GM21423 (cell line): ENCODE measurements around the gene AK5.

ENCODE experiments used
- ATAC-seq: cut with Tn5 transposase; IDR thresholded peaks from one replicate; pipeline ENCODE4 v1.9.1; 2021; ENCODE audit warnings: mild to moderate bottlenecking, moderate library complexity; ENCODE audit not compliant: unreplicated experiment

The AK5 gene

DNA sequence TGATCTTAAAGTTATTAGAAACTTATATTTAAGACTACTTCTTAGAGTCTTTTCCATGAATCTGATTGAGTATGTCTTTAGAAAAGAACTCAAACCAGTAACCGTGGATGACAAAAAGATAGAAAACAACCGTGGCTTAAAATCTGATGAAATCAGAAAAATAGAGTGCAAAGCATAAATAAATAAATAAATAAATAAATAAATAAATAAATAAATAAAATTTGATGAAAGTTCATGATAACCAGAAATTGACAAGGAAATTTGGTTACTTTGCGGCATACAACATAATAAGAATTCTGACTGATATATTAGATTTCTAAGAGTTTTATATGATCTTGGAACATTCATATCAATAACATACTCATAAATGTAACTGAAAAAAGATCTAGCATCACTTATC is 152.1 kb downstream of the AK5 start:
- ATAC-seq, result no peak

DNA sequence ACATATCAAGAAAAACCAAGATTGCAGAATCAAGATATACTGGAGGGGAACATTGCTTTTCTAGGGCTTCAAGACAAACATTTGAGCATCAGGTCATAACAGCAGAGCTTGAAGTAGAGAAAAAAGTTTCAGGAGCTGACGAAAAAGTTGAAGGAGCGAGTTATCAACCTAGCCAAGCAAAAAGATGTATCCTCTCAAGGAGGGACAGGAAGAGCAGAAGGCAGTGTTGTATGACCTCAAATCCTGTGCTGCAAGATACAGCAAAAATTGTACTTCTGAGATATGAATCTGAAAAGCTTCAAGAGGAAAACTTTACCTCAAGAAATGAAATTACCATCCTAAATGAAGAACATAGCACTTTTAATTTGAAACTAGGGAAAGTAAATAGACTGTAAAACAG is 153.1 kb downstream of the AK5 start:
- ATAC-seq, result no peak

DNA sequence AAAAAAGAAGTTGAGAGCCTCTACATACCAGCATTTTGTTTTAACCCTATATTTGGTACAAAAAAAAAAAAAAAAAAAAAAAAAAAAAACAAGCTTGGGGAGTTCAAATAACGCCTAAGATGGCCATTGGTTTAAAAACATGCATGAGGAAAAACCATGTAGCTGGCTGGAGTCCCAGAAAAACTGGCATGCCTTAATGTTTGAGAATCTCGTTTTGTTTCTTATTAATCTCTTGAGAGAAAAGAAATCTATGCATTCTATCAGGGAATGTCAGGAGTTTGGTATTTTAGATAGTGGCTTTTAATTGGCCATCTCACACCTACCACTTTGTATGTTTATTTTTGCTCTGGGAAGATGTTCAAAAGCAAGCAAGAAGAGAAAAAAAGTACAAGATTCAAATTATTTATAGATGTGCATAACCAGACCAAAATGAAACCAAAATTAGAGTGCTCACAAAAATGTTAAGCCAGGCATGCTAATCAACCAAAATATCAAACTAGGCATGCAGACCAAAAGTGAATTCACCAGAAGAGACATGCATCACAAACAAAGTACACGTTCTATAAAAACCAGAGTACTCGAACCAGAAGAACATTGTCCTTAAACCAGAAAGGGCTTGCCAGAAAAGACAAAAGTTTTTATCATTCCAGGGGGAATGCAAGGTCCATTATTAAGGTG is 156.6 kb downstream of the AK5 start:
- no peak for ATAC-seq

GRCh38 chr1:77446841-77447555 is 165.2 kb downstream of the AK5 start:
- no peak for ATAC-seq

GRCh38 chr1:77447669-77448068 is 165.8 kb downstream of the AK5 start:
- ATAC-seq, result no peak

GRCh38 chr1:77459881-77460280 is 178.1 kb downstream of the AK5 start:
- no peak for ATAC-seq

- ATAC-seq, result no peak
Measured at GRCh38 chr1:77461691-77462090, 179.9 kb downstream of the AK5 start.

- no peak for ATAC-seq
Measured at GRCh38 chr1:77463216-77463615, 181.4 kb downstream of the AK5 start.

- no peak for ATAC-seq
Measured at GRCh38 chr1:77465139-77465538, 183.3 kb downstream of the AK5 start.

- ATAC-seq, result no peak
Measured at GRCh38 chr1:77465922-77466321, 184.1 kb downstream of the AK5 start.

- ATAC-seq, result no peak
Measured at GRCh38 chr1:77467021-77467595, 185.3 kb downstream of the AK5 start.

GRCh38 chr1:77467741-77468140 is 185.9 kb downstream of the AK5 start:
- no peak for ATAC-seq

DNA sequence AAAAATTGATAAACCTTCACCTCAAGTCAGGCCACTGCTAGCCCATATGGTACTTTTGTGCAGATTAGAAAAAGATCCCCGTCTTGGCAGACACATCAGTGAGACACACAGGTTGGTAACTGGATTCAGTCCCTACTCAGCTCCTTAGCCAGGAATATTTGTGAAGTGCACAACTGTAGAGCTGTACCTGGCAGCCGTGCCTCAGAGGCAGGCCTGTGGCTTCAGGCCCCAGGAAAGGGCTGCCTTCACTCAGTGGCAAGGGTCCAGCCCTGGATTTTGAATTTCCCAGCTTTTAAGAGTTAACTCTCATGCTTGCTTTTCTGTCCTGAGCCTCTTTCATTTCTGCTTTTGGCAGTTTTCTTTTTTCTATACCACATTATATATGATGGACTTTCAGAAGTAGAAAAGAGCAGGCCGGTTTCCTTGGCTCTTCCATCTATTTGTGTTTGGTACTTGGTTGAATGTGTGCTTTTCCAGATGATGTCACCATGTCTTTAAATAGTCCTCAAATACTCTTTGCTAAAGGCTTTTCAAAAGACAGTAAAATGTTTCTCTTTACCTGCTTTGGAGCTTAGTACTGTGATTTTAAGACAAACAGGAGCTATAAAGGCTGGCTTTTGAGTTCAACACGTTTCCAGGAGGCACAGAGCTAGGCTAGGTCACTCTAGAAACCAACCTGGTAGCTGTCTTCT is 186.6 kb downstream of the AK5 start:
- ATAC-seq, result no peak

DNA sequence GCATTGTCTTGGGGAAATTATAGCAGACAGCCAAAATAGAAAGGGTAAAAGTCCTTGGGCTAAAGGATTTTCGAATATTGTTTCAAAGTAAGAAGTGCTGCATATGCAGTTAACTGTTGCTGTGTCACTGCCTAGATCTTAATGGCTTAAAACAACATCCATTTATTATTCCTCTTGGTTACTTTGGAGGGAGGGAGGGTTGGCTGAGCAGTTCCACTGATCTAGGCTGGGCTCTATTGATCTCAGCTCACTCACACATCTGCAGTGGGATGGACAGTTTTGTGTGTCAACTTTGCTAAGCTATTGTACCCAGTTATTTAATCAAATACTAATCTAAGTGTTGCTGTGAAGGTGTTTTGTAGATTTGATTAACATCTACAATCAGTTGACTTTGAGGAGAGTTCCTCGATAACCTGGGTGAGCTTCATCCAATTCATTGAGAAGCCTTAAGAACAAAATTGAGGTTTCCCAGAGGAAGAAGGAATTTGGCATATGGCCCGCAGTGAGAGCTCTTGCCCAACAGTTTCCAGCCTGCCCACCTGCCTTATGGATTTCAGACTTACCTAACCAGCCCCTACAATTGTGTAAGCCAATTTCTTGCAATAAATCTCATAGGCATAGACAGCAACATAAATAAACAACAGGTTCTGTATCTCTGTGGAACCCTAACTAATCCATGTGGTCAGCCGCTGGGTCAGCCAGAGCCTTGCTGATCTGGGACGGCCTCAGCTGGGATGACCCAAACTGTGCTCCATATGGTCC is 187.3 kb downstream of the AK5 start:
- ATAC-seq, result no peak

DNA sequence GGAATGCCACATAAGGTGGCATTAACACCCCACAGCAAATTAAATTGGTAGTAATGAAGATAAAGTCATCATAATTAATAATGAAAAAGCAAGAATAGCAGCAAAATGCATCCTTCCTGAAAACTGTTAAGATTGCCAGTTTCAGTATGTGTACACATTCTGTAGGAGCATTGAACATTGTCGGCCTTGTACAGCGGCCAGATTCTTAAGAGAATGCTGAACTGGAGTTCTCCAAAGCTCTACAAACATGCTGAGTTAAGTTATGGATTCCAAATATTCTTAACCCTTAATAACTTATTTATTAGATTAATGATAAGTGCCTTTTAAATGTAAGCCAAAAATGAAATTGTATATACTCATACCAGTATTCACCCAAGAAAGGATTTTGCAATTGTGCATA is 189.9 kb downstream of the AK5 start:
- ATAC-seq, result no peak

DNA sequence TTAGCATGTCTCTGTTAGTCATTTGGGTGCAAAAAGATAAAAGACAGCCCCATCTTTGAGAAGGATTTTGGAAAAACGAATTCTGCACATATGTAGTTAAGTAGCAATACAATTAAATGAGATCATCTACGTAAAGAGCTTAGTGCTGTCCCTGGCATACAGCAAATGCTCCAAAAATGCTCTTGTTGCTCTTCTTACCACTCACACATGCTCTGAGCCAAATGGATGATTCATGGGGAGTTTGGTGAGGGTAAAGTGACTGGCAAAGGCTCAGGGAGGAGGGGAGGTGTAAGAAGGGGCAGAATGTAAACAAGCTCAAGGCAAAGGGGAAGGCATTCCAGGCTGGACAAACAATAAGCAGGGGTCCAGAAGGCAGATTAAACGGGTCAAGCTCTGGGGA is 191.9 kb downstream of the AK5 start:
- ATAC-seq, result no peak

DNA sequence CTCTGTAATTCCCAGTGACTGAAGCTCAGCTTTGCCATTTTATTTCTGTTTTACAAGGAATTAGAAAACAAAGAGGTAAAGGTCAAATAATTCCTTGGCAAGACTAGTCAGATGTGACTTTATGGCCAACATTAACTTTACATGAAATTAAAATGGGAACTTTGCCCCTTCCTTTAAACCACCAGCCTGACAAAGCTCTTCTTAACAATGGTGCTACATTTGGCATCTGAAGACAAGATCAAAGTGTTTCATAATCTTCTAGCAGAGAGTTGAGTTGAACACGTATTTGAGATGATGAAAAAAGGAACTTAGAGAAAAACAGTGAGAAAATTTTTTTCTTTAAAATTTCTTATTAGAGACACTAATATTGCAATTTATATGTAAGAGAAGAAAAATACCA is 193.8 kb downstream of the AK5 start:
- no peak for ATAC-seq

- ATAC-seq, result no peak
Measured at GRCh38 chr1:77476475-77476874, 194.7 kb downstream of the AK5 start.

- ATAC-seq, result no peak
Measured at GRCh38 chr1:77484334-77484733, 202.5 kb downstream of the AK5 start.

DNA sequence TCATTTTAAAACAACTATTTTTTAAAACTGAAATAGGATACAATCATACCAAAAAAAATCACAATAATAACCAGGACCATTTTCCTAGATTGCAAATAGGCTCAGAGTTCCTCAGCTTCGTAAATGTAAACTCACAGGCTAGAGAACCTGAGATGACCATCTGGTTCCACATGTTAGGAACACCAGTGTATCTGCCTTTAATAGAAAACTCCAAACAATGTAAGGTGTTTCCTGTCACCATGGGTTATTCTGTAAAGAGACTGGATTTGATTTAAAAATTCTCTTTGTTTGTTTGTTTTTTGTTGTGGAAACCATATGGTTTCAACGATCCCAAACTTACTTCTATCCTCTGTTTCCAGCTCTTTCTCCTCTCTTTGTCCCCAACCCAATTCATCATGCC is 203.1 kb downstream of the AK5 start:
- ATAC-seq, result no peak

GRCh38 chr1:77487631-77488030 is 205.8 kb downstream of the AK5 start:
- ATAC-seq, result no peak
